ENCODE results near the gene TIPRL. TPM values are rescaled to one million over a fixed set of nuclear protein-coding genes. Genes with fewer than 3 reads are reported as not detected.

Gene TIPRL
- polyA plus RNA-seq, 2 of the 4 experiments (the other 2 are of a cell fraction) = 31.6 to 70.7 TPM

DNA sequence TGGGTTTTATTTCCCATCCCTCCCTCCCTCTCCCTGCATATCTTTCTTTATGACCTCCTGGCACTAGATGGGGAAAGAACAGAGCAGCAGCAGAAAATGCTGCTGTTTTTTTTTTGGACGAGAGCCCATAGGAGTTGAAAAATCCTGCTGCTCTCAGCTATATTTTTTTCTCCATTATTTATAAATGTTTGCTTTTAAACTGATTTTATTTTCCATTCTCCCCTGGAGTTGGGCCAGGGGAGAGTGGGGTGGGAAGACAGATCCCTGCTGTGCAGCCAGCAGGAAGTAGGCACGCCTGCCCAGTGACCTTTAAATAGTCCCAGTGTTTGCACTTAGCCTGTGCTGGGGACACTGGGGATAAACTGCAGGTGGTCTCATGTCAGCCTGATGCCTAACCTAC is 64.4 kb downstream of the TIPRL start:
- POLR2A ChIA-PET = no interaction called here
- Histone ChIP-seq H3K4me3 (no peak overlapping the region), H3K4me1 (peaks cover 26% of the 10 kb centered on the region), H3K27ac (peak overlapping the region; percentile 63 to 81), H3K4me2 (peak overlapping the region; percentile 62), H3K9me3 (no peaks in the 10 kb centered on the region)
- ATAC-seq = peak; percentile 13 to 57; a peak in 3 of 6 replicates
- TF ChIP-seq BHLHE40 (IDR thresholded peaks at IDR 0.05; ENCODE audit: low read depth, low read length) (no peak), RFX5 (IDR thresholded peaks at IDR 0.05) (no peak), MYC (IDR thresholded peaks at IDR 0.05; ENCODE audit: borderline replicate concordance, low read length) (no peak), ZFP36 (IDR thresholded peaks at IDR 0.05; ENCODE audit: borderline replicate concordance, partially characterized antibody) (no peak), CBX8 (IDR thresholded peaks at IDR 0.05) (no peak), NFE2L2 (conservative IDR thresholded peaks at IDR 0.05; ENCODE audit: low read length) (no peak), ZC3H11A (IDR thresholded peaks at IDR 0.05) (no peak), JUN (IDR thresholded peaks at IDR 0.05) (no peak), CBX2 (IDR thresholded peaks at IDR 0.05; ENCODE audit: borderline replicate concordance, low read depth) (no peak), RARB (CRISPR knock-in tag; IDR thresholded peaks at IDR 0.05) (no peak), HOXB5 (CRISPR knock-in tag; IDR thresholded peaks at IDR 0.05) (no peak), NR3C1 (IDR thresholded peaks at IDR 0.05) (no peak), FOSL2 (IDR thresholded peaks at IDR 0.05) (no peak), FOSL2 (CRISPR knock-in tag; IDR thresholded peaks at IDR 0.05) (no peak), CHD2 (IDR thresholded peaks at IDR 0.05; ENCODE audit: low read length, partially characterized antibody) (no peak), RCOR1 (IDR thresholded peaks at IDR 0.05; ENCODE audit: low read depth, low read length) (no peak), FOSB (CRISPR knock-in tag; IDR thresholded peaks at IDR 0.05) (no peak), EHMT2 (IDR thresholded peaks at IDR 0.05; ENCODE audit: low read depth) (no peak)
- TF ChIP-seq, protein P1, sequence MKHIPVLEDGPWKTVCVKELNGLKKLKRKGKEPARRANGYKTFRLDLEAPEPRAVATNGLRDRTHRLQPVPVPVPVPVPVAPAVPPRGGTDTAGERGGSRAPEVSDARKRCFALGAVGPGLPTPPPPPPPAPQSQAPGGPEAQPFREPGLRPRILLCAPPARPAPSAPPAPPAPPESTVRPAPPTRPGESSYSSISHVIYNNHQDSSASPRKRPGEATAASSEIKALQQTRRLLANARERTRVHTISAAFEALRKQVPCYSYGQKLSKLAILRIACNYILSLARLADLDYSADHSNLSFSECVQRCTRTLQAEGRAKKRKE (CRISPR knock-in tag; IDR thresholded peaks at IDR 0.05; ENCODE audit: low read depth) = no peak
- TF ChIP-seq, protein P2, sequence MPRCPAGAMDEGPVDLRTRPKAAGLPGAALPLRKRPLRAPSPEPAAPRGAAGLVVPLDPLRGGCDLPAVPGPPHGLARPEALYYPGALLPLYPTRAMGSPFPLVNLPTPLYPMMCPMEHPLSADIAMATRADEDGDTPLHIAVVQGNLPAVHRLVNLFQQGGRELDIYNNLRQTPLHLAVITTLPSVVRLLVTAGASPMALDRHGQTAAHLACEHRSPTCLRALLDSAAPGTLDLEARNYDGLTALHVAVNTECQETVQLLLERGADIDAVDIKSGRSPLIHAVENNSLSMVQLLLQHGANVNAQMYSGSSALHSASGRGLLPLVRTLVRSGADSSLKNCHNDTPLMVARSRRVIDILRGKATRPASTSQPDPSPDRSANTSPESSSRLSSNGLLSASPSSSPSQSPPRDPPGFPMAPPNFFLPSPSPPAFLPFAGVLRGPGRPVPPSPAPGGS (IDR thresholded peaks at IDR 0.05) = no peak
- TF ChIP-seq, protein P3, sequence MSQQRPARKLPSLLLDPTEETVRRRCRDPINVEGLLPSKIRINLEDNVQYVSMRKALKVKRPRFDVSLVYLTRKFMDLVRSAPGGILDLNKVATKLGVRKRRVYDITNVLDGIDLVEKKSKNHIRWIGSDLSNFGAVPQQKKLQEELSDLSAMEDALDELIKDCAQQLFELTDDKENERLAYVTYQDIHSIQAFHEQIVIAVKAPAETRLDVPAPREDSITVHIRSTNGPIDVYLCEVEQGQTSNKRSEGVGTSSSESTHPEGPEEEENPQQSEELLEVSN (IDR thresholded peaks at IDR 0.05; ENCODE audit: borderline replicate concordance, low read depth) = no peak
- 45% methylated on average over 2 of the region's 2 CpGs for WGBS (ENCODE audit: missing lambda C conversion rate)
- DNase-seq (ENCODE audit: low read depth in 1 of 2, low spot score in 1 of 2) = no peak
- CTCF ChIA-PET = interaction anchor here (2.4 kb wide), 1 partner anchor 8 kb away, joined by 12 read pairs; no protein-coding TSS in a partner anchor
- FAIRE-seq = no peak

DNA sequence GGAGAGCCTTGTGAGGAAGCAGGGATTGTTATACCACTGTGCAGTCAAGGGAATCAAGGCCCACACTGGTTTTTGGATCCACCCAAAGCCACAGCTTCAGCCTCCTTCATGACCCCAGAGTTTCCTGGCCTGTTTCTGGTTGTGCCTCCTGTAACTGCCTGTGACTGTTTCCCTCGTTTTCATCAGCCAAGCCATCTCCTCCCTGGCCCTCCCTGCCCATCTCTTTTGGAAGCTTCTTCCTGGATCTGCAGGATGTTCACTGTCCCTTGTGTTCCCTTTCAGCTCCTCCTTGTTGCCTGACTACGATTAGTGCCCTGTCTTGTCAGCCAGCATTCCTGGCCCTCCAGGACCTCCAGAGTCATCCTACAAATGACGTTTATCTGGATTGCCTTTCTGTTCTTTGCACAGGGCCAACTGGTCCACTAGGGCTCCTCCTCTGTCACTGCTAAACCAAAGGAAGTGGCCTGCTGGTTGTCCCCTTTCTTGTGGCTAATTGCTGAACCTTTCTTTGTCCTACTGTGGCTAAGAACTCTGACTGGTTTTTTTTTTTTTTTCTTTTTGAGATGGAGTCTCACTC is 65.0 kb downstream of the TIPRL start:
- TF ChIP-seq, protein P4, sequence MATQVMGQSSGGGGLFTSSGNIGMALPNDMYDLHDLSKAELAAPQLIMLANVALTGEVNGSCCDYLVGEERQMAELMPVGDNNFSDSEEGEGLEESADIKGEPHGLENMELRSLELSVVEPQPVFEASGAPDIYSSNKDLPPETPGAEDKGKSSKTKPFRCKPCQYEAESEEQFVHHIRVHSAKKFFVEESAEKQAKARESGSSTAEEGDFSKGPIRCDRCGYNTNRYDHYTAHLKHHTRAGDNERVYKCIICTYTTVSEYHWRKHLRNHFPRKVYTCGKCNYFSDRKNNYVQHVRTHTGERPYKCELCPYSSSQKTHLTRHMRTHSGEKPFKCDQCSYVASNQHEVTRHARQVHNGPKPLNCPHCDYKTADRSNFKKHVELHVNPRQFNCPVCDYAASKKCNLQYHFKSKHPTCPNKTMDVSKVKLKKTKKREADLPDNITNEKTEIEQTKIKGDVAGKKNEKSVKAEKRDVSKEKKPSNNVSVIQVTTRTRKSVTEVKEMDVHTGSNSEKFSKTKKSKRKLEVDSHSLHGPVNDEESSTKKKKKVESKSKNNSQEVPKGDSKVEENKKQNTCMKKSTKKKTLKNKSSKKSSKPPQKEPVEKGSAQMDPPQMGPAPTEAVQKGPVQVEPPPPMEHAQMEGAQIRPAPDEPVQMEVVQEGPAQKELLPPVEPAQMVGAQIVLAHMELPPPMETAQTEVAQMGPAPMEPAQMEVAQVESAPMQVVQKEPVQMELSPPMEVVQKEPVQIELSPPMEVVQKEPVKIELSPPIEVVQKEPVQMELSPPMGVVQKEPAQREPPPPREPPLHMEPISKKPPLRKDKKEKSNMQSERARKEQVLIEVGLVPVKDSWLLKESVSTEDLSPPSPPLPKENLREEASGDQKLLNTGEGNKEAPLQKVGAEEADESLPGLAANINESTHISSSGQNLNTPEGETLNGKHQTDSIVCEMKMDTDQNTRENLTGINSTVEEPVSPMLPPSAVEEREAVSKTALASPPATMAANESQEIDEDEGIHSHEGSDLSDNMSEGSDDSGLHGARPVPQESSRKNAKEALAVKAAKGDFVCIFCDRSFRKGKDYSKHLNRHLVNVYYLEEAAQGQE (IDR thresholded peaks at IDR 0.05) = no peak
- no peak for TF ChIP-seq FOSL2 (IDR thresholded peaks at IDR 0.05)
- no peak for TF ChIP-seq FOSL2 (CRISPR knock-in tag; IDR thresholded peaks at IDR 0.05)
- no peak for TF ChIP-seq SREBF2 (IDR thresholded peaks at IDR 0.05)
- no peak for TF ChIP-seq RARB (CRISPR knock-in tag; IDR thresholded peaks at IDR 0.05)
- no peak for TF ChIP-seq MYC (IDR thresholded peaks at IDR 0.05; ENCODE audit: borderline replicate concordance, low read length)
- TF ChIP-seq FOXS1 (CRISPR knock-in tag; IDR thresholded peaks at IDR 0.05) = no peak
- no peak for TF ChIP-seq RFX5 (IDR thresholded peaks at IDR 0.05)
- no peak for TF ChIP-seq CEBPB (IDR thresholded peaks at IDR 0.05)
- TF ChIP-seq ZSCAN20 (CRISPR knock-in tag; IDR thresholded peaks at IDR 0.05) = no peak
- TF ChIP-seq JUN (IDR thresholded peaks at IDR 0.05) = no peak
- TF ChIP-seq ZFP36 (IDR thresholded peaks at IDR 0.05; ENCODE audit: borderline replicate concordance, partially characterized antibody) = no peak
- TF ChIP-seq RAD21 (conservative IDR thresholded peaks at IDR 0.05 in 1 of 2, IDR thresholded peaks at IDR 0.05 in 1 of 2) = no peak
- TF ChIP-seq KDM1A (IDR thresholded peaks at IDR 0.05; ENCODE audit: low read depth) = no peak
- TF ChIP-seq TFCP2L1 (CRISPR knock-in tag; IDR thresholded peaks at IDR 0.05) = no peak
- no peak overlapping the region for H3K4me3 ChIP-seq
- CTCF ChIA-PET = interaction anchor here (2.4 kb wide), 1 partner anchor 8 kb away, joined by 12 read pairs; no protein-coding TSS in a partner anchor
- peak overlapping the region; percentile 62 for H3K4me2 ChIP-seq
- no peaks in the 10 kb centered on the region for H3K9me3 ChIP-seq
- WGBS (ENCODE audit: missing lambda C conversion rate) = 49% methylated on average over 3 of the region's 3 CpGs
- peak overlapping the region; percentile 63 to 81 for H3K27ac ChIP-seq
- peak; percentile 30 to 54; a peak in 3 of 6 replicates for ATAC-seq
- no peak for DNase-seq (ENCODE audit: low read depth in 1 of 2, low spot score in 1 of 2)
- no peak for FAIRE-seq
- H3K4me1 ChIP-seq = peaks cover 26% of the 10 kb centered on the region
- POLR2A ChIA-PET = no interaction called here

Measured in A549 (cell line).